HG02884 (cell line): Measurements from ENCODE around the gene RPS6KB2.

Experiments used
- ATAC-seq: cut with Tn5 transposase; IDR thresholded peaks from one replicate; pipeline ENCODE4 v1.9.1; 2021; ENCODE audit warnings: mild to moderate bottlenecking, moderate library complexity; ENCODE audit not compliant: unreplicated experiment

RPS6KB2 gene

GRCh38 chr11:67410369-67410831 is 17.9 kb upstream of the RPS6KB2 start:
- no peak for ATAC-seq

DNA sequence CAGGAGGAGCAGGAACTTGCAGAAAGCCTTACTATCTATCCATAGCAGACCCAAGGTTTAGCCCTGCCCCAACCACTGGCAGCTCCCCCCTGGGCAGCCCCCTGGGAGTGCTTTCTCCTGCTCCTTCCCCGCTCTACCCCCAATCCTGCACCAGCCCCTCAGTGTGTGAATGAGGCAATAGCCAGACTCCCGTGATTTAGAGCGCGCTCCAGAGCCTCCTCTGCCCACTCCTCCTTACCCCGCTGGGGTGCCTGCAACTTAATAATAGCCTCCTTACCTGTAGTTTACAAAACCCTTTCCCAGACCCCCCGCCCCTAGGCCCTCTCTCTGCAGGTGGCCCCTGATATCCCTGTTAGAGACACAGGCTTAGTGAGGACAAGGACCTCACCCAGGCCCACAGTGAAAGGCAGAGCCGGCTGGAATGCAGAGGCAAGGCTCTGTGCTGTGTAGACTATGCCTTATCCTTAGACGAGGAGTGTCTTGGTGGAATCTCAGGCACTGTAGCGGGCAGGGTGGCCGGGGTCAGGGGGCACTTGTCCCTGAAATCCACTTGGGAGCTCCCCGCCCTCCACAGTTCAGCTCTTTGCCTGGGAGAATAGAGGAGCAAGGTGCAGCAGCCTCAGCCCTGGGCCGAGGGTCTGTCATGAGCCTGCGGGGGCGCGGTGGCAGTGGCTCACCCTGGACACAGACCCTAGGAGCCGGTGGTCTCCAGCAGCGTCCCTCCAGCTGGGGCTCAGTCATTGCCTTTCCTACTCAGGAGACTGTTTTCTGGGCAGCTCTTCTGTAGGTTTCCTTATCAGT is 17.1 kb upstream of the RPS6KB2 start:
- ATAC-seq, result no peak

GRCh38 chr11:67411785-67412152 is 16.5 kb upstream of the RPS6KB2 start:
- ATAC-seq, result no peak

DNA sequence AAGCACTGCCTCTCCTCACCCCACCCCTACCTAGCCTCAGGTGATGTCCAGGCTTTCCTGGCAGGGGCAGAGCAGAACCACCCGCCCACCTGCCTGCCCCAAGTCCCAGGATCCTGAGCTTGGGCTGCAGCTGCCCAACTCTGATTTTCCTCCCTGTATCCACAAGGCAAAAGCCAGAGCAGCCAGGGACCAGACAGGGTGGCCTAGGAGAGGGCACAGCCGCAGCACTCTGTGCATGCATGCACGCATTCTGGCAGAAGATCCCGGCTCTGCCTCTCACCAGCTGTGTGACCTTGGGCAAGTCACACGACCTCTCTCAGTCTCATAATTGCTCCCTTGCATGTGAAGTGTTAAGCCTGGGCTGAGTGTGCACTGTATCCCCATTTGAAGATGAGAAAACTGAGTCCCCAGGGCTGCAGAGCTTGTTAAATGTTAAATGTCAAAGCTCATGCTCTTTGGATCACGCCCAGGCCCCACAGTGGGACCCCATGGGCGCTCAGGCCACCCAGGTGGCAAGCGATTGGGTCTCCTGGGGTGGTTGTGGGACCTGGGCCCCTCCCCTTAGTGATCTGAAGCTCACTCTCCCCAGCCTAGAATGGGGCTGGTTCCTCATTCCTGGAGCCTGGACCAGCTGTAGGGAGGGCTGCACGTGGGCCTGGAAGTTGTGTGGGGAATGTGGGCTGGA is 15.7 kb upstream of the RPS6KB2 start:
- ATAC-seq, result no peak

GRCh38 chr11:67413266-67413849 is 14.9 kb upstream of the RPS6KB2 start:
- ATAC-seq, result no peak

DNA sequence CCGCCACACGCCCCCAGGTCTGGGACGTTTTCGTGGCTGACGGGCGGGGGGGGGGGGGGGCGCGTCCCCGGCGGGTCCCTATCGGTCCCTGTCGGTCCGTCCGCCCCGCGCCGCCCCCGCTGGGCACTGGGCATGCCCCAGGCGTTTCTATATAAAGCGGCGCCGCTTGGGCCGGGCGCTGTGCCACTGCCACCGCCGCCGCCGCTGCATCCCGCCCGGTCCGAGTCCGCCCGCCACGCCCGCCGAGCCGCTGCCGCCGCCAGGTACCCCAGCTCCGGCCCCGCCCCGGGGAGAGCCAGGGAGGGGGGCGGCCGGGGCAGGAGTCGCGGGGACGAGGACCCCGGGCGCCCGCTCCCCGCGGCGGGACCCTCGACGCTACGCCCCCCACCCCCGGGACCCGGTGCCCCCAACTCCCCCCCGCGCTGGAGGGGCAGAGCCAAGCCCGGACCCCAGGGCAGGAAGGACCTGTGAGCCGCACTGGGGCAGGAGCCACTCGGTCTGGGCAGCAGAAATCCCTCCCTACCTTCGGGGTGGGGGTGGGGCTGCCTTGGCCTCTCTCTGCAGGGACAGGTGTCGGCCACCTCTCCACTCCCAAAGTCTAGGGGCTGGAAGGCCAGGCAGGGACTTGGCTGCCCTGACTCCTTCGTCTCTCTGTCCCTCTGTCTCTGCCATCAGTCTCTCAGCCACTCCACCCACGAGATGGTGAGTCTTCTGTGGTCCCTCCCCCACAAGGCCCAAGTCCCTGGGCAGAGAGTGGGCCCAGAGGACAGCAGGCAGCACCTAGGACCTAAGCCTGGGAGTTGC is 12.6 kb upstream of the RPS6KB2 start, which contains the start of gene CARNS1:
Gene CARNS1, plus strand, starts transcription at position 178 of the 804 bp plus-strand sequence. Its CDS starts 522 bp downstream, at position 700.
- ATAC-seq, result no peak

DNA sequence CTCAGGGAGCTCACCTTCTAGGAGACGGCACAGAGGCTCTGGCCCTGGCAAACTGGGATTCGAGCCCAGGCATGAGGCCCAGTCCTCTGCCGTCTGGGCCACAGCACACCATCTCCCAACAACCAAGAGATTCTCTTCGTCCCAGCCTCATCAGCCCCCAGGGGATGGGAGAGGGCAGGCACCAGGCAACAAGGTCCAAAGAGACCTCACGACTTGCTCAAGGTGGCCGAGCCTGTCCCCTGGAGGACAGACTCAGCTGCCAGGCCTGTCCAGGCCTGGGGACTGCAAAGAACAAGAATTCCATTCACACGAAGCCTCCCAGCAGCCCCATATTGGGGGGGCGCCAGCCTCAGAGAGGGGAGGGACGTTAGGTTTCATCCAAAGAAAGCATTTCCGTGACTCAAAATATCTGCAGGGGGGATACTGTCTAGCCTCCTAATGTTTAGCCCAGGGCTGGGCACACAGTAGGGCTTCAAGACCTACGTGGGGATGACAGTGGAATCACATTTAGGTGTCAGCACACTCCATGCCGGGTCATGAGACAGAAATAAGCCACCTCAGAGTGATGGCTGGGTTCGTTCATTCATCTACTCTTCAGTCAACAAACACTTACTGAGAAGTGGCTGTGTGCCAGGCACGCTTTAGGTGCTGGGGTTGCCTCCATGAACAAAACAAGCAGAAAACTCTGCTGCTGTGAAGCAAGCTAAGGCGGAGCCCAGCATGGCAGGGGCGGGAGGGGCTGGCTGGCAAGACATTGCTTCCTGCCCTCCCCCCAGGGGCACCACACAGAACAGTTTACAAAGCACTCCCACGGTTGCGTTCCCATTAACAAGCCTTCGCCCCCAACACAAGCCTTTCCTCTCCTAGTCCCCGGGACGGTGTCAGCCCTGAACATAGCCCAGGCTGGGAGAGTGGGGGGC is 11.6 kb upstream of the RPS6KB2 start:
- no peak for ATAC-seq

GRCh38 chr11:67417425-67417824 is 10.9 kb upstream of the RPS6KB2 start:
- ATAC-seq, result no peak

- ATAC-seq, result no peak
These were observed 9.6 kb upstream of the RPS6KB2 start for GRCh38 chr11:67418476-67419281.

DNA sequence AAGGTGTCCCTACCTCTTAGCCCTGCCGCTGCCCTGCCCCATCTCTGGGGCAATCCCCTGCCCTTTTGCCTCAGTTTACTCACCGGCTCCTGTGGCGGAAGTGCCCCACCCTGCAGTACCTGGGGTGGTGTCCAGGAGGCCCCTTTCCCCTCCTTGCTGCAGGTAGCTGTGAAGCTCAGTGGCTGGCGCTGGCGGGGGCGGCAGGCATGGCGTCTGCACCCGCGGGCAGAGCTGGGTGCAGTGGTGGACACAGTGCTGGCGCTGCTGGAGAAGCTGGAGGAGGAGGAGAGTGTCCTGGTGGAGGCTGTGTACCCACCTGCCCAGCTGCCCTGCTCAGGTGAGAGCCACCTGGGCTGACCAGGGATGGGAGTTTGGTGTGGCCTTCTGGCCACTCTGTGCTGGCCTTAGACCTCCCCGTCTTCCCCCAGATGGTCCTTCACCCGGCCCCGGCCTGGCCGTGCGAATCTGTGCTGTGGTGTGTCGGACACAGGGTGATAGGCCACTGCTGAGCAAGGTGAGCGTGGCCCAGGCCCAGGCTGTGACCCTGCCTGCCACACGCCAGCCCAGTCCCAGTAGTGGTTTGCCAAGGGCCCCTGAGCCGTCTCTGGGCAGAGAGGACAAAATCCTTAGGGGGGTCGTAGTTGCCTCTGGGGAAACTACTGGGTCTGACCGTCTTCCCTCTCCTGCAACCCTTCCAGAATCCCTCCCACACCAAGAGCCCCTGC is 8.8 kb upstream of the RPS6KB2 start:
- ATAC-seq, result no peak

DNA sequence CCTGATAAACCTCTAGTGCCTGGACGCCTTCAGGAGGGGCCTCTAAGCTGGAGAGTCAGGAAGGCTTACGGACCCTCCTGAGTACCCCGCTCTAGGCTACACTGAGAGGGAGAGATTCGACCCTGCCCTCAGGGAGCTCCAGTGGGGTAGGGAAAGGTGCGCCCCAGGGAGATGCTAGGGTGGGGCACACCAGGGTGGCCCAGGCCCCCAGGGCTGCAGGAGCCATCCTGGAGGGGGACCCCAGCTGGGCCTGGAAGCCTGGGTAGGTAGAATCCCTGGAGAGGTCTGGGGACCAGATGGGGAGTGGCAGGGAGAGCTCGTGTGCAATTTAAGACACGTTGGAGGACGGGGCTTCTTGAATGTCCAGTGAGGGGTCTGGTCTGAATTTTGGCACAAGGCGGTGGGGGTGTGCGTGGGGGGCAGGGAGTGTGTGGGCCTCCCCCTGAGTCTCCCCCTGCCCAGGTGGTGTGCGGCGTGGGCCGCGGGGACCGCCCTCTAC is 8.1 kb upstream of the RPS6KB2 start:
- ATAC-seq, result no peak

DNA sequence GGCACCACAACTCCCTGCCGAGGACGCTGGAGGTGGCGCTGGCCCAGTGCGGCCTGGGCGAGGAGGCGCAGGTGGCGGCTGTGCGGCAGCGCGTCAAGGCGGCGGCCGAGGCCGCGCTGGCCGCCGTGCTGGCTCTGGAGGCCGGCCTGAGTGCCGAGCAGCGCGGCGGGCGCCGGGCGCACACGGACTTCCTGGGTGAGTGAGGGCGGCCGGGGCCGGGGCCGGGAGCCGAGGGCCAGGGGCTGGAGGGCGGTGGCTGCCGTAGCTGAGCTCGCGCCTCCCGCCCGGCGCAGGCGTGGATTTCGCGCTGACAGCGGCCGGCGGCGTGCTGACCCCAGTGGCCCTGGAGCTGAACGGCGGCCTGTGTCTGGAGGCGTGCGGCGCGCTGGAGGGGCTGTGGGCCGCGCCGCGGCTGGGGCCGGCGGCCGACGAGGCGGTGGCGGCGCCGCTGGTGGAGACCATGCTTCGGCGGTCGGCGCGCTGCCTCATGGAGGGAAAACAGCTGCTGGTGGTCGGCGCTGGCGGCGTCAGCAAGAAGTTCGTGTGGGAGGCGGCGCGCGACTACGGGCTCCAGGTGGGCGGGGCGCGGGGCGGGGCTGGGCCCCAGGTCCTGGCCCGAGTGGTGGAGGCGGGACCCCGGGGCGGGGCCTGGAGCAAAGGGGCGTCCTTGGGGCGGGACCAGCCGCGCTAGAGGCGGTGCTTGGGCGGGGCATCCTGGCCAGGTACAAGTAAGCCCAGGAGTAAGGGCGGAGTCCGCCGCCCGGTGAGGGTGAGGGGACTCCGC is 7.5 kb upstream of the RPS6KB2 start:
- peak; percentile 71 for ATAC-seq

- ATAC-seq, result no peak
These were observed 6.8 kb upstream of the RPS6KB2 start for GRCh38 chr11:67421430-67422031.

DNA sequence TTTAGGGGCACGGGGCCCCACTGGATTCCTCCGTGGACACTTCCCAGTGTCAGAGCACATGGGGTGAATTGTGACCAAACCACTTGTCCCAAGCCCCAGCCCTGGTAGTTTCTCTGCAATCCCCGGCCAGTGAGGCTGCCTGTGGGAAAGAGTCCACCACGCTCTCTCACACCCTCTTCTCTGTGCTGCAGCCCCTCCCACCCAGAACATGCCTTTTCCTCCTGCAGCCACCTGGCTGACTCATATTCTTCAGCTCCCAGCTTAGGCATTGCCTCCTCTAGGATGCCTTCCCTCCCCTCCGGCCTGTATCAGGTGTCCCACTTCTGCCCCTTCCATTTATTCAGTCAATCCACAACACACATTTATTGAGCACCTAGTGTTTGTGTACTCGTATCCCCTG is 5.4 kb upstream of the RPS6KB2 start:
- ATAC-seq, result no peak

DNA sequence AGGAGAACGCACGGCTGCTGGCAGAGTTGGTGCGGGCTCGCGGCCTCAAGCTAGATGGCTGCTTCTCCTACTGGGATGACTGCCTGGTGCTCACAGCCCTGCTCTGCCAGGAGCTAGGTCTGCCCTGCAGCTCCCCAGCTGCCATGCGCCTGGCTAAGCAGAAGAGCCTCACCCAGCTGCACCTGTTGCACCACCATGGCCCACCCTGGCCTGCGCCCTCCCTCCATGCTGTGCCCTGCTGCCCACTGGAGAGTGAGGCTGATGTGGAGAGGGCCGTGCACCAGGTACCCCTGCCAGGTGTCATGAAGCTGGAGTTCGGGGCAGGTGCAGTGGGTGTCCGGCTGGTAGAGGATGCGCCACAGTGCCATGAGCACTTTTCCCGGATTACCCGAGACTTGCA is 4.8 kb upstream of the RPS6KB2 start:
- no peak for ATAC-seq

- ATAC-seq, result no peak
These were observed 4.2 kb upstream of the RPS6KB2 start for GRCh38 chr11:67423891-67424613.
